Heart right ventricle (tissue), 16 donors: ENCODE data around the gene CYP27B1. TPM values are rescaled to one million over a fixed set of nuclear protein-coding genes. Genes with fewer than 3 reads are reported as not detected.

ENCODE experiments used
- ATAC-seq, 8 donors: fragments of 200-7000 bp; cut with Tn5 transposase; one replicate each; pipeline ENCODE4 v1.9.1; 2020; ENCODE audit warnings: mild to moderate bottlenecking in 8 of 8, moderate library complexity in 8 of 8, moderate number of reproducible peaks in 1 of 8
- DNase-seq, 2 donors: peaks; one replicate each; pipeline ENCODE4 v3.0.0-alpha.2; 2020
- H3K27ac ChIP-seq, 10 donors: fragments of 200-600 bp; sonication (generic) in 2 of 10; one replicate each; pipeline versions ENCODE4 v1.5.0 to v1.8.0; 2020 to 2022; ENCODE audit warnings: mild to moderate bottlenecking in 3 of 10
- H3K27me3 ChIP-seq, 7 donors: fragments of 200-600 bp; one replicate each; pipeline ENCODE4 v1.8.0; 2021 to 2022; ENCODE audit warnings: mild to moderate bottlenecking in 2 of 7
- H3K36me3 ChIP-seq, 9 donors: fragments of 200-600 bp; sonication (generic) in 1 of 9; one replicate each; pipeline versions ENCODE4 v1.5.0 to v1.8.0; 2020 to 2022; ENCODE audit warnings: mild to moderate bottlenecking in 2 of 9
- H3K4me1 ChIP-seq, 9 donors: fragments of 200-600 bp; sonication (generic) in 1 of 9; one replicate each; pipeline versions ENCODE4 v1.5.0 to v1.8.0; 2020 to 2022; ENCODE audit warnings: mild to moderate bottlenecking in 4 of 9
- H3K4me3 ChIP-seq, 10 donors: fragments of 200-600 bp; sonication (generic) in 2 of 10; one replicate each; pipeline versions ENCODE4 v1.5.0 to v1.8.0; 2020 to 2022; ENCODE audit warnings: mild to moderate bottlenecking in 7 of 10, moderate library complexity in 2 of 10
- H3K9me3 ChIP-seq, 11 donors: fragments of 200-600 bp in 10 of 11; sonication (generic) in 2 of 11; one replicate each; pipeline versions ENCODE4 v1.5.0 to v1.8.0; 2013 to 2022; ENCODE audit warnings: mild to moderate bottlenecking in 2 of 11, control low read depth in 1 of 11, moderate library complexity in 1 of 11
- WGBS, 2 donors: extraction: QIAGEN DNeasy Blood & Tissue Kit; methylation state at CpG; one replicate each; pipeline ENCODE4 v1.1.7; 2013; ENCODE audit warnings: inconsistent platforms in 1 of 2; 5-methylcytosine and 5-hydroxymethylcytosine counted together
- intact Hi-C, 10 donors: fragments of 100-400 bp; cut with DNase I; formaldehyde crosslinking; loops; one replicate each; pipeline versions ENCODE4 v1.11.1 to v1.14.2; 2022
- polyA plus RNA-seq, 2 donors: library from polyadenylated mRNA; stranded (reverse); fragments of 200-250 nt; gene quantifications; one replicate each; pipeline ENCODE4 v1.2.3, GENCODE V29; 2013
- total RNA-seq, 10 donors: library from RNA; stranded (reverse); fragmentation: NEBNext Ultra II Directional in 3 of 10; extraction: Animal tissue kit (Norgen Biotek cat#: 25700) in 3 of 10; gene quantifications; one replicate each; pipeline versions ENCODE4 v1.2.1 to v1.2.4, GENCODE V29; 2021 to 2023
- TF ChIP-seq, protein P1 (sequence below), 9 donors: fragments of 200-600 bp; sonication (generic) in 2 of 9; IDR thresholded peaks; one replicate each; pipeline versions ENCODE4 v1.5.0 to v1.8.0; 2021 to 2022; ENCODE audit warnings: antibody characterized with exemption in 9 of 9, mild to moderate bottlenecking in 5 of 9, moderate library complexity in 1 of 9
- donor health status: Arrhythmogenic right ventricular cardiomyopathy.
- donor health status: ischemic (EF 13 %, LVEDD 7.1; RV severe dilation, severe dysfunction).
- donor health status: healthy with polysubstance abuse.
- donor health status: DM: no; HTN: yes; CAD: no.
- donor health status: DM: no; HTN: no; CAD: no.
- donor health status: ischemic (EF 25% LVEDD 6.9; RV normal size, moderate dysfunction).
- donor health status: ischemic (EF 25% LVEDD 5.7; RV mildly dilated, moderate dysfunction).
- donor health status: healthy.
- donor health status: DM: yes; HTN: yes; CAD: no.
- donor health status: Ischemic cardiomyopathy.
- donor health status: ischemic (EF 35%, LVEDD 5.7; RV mildly dilated, moderate dysfunction).
- donor health status: nonischemic (EF 11% LVEDD 7.7; RV severe dilation, severe dysfunction).
- donor health status: DM: yes; HTN: yes; CAD: no.
- donor health status: PGD.
- donor health status: ischemic (EF 29% LVEDD 5.4; RV normal size, mild dysfunction).
- donor health status: nonischemic (EF 23%, LVEDD 6.1; RV moderate dilation, normal function).

The CYP27B1 gene
- total and polyA plus RNA-seq, 12 donors: 0.14 to 0.95 (median 0.81) TPM; not detected in 9

DNA sequence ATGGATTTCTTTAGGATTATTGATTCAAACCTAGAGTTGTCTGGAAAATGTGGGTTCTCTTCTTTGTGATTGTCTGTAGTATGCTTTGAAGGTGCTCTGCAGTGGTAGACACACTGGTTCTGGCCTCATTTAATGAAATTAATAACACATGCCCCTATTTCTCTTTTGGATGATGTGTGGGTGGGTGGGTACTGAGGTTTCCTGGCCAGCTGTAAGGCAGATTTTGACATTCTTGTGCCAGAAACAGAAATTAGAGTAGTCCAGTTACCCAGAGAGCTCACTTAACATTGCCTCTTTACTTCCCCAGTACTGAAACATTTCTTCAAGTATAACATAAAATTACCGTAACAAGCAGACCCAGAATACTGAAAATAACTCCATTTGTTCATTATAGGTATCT lies 30.1 kb upstream of the CYP27B1 start:
- no peaks in the 10 kb centered on the region for H3K27me3 ChIP-seq
- H3K9me3 ChIP-seq: no peaks in the 10 kb centered on the region
- TF ChIP-seq, protein P1, sequence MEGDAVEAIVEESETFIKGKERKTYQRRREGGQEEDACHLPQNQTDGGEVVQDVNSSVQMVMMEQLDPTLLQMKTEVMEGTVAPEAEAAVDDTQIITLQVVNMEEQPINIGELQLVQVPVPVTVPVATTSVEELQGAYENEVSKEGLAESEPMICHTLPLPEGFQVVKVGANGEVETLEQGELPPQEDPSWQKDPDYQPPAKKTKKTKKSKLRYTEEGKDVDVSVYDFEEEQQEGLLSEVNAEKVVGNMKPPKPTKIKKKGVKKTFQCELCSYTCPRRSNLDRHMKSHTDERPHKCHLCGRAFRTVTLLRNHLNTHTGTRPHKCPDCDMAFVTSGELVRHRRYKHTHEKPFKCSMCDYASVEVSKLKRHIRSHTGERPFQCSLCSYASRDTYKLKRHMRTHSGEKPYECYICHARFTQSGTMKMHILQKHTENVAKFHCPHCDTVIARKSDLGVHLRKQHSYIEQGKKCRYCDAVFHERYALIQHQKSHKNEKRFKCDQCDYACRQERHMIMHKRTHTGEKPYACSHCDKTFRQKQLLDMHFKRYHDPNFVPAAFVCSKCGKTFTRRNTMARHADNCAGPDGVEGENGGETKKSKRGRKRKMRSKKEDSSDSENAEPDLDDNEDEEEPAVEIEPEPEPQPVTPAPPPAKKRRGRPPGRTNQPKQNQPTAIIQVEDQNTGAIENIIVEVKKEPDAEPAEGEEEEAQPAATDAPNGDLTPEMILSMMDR (IDR thresholded peaks at IDR 0.05): no peak
- 98 to 100% methylated on average over 1 of the region's 1 CpG for WGBS, 2 donors
- intact Hi-C loops: no loop called here
- ATAC-seq: no peak
- no peak overlapping the region for H3K27ac ChIP-seq
- peaks cover 0 to 100% (median 77%) of the 10 kb centered on the region in 9 donors for H3K36me3 ChIP-seq
- H3K4me3 ChIP-seq: no peak overlapping the region
- no peak for DNase-seq
- H3K4me1 ChIP-seq: peaks cover 0 to 26% (median 0%) of the 10 kb centered on the region in 9 donors

DNA sequence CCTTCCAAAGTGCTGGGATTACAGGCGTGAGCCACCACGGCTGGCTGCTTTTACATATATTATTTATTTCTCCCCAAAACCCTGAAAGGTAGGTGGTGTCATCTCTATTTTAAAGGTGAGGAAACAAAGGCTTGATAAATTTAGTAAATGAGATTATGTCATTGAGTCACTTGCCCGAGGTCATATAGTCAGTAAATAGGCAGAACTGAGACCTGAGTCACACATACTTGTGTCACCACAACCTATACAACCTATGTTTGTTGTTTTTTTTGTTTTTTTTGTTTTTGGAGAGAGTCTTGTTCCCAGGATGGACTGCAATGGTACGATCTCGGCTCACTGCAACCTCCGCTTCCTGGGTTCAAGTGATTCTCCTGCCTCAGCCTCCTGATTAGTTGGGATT lies 28.5 kb upstream of the CYP27B1 start:
- DNase-seq (no peak), ATAC-seq (no peak)
- Histone ChIP-seq H3K4me1 (peaks cover 0 to 26% (median 0%) of the 10 kb centered on the region in 9 donors), H3K27me3 (no peaks in the 10 kb centered on the region), H3K9me3 (no peaks in the 10 kb centered on the region), H3K27ac (peak overlapping the region in 1 of 10 donors; percentile 67), H3K4me3 (no peak overlapping the region), H3K36me3 (peaks cover 0 to 100% (median 65%) of the 10 kb centered on the region in 9 donors)
- intact Hi-C loops: no loop called here
- 91 to 92% methylated on average over 6 of the region's 6 CpGs for WGBS, 2 donors
- TF ChIP-seq, protein P1 (IDR thresholded peaks at IDR 0.05): no peak

DNA sequence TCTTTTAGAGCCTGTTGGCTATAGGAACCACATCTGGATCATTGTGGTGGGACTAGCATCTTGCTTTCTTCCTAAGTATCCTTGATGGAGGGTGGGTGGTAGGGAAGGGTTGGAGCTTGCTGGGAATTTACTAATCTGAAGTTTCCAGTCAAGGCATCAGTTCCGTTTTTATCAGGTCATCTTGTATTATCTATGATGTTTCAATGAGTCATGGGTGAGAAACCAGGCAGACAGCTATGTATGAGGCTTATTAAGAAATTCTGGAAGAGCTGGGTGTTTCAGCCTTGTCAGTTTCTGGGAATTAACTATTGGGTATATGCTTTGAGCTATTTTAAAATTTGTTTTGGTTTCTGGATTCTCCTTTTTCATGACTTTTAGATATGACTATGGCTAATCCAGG lies 27.0 kb upstream of the CYP27B1 start:
- no peaks in the 10 kb centered on the region for H3K27me3 ChIP-seq
- H3K4me3 ChIP-seq: no peak overlapping the region
- TF ChIP-seq, protein P1 (IDR thresholded peaks at IDR 0.05): no peak
- intact Hi-C loops: loop anchor here in 1 of 10 donors (2.0 kb wide), 1 partner anchor 63 kb away; no protein-coding TSS in a partner anchor
- H3K4me1 ChIP-seq: peaks cover 0 to 26% (median 0%) of the 10 kb centered on the region in 9 donors
- peak in 1 of 8 donors; percentile 42 for ATAC-seq
- peaks cover 0 to 100% (median 60%) of the 10 kb centered on the region in 9 donors for H3K36me3 ChIP-seq
- DNase-seq: no peak
- H3K9me3 ChIP-seq: no peaks in the 10 kb centered on the region
- H3K27ac ChIP-seq: peak overlapping the region in 1 of 10 donors; percentile 67
- 49 to 58% methylated on average over 1 of the region's 1 CpG for WGBS, 2 donors

DNA sequence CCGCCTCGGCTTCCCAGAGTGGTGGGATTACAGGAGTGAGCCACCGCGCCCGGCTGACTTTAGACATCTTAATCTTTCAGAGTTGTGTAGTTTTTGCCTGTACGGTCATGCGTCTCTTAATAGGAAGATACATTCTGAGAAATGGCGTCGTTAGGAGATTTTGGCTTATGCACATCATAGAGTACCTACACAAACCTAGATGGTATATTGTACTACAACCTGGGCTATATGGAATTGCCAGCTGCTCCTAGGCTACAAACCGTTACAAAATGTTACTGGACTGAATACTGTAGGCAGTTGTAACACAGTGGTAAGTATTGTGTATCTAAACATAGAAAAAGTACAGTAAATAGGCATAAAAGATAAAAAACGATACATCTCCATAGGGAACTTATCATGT lies 17.0 kb upstream of the CYP27B1 start:
- Histone ChIP-seq H3K4me1 (peaks cover 0 to 38% (median 17%) of the 10 kb centered on the region in 9 donors), H3K9me3 (no peaks in the 10 kb centered on the region), H3K27ac (no peak overlapping the region), H3K36me3 (peaks cover 0 to 62% (median 25%) of the 10 kb centered on the region in 9 donors), H3K27me3 (no peaks in the 10 kb centered on the region), H3K4me3 (peak overlapping the region in 7 of 10 donors; percentile 64 to 99 (median 96))
- intact Hi-C loops: loop anchor here in 4 of 10 donors (2.0 to 5.0 kb wide), 2 partner anchors 121 to 123 kb away; no protein-coding TSS in a partner anchor
- TF ChIP-seq, protein P1 (IDR thresholded peaks at IDR 0.05): no peak
- 90 to 93% methylated on average over 11 of the region's 11 CpGs for WGBS, 2 donors
- DNase-seq: no peak
- ATAC-seq: no peak
